Measurements from ENCODE around the gene STAC2. TPM values are rescaled to one million over a fixed set of nuclear protein-coding genes. Genes with fewer than 3 reads are reported as not detected.
A peak's percentile ranks its signal among the peaks of the same experiment; 100 is the strongest.

Gene STAC2
- total and polyA plus RNA-seq, 2 experiments from 2014 or later: not detected

GRCh38 chr17:39183720-39184119 lies 42.0 kb downstream of the STAC2 start:
- no peak overlapping the region for H3K9ac ChIP-seq
- H4K20me1 ChIP-seq (ENCODE audit: insufficient read depth): no peaks in the 10 kb centered on the region
- no peak for DNase-seq
- peaks cover 11% of the 10 kb centered on the region; the same call in 1 of the 2 replicates for H3F3A ChIP-seq (ENCODE audit: insufficient read depth)
- no peak overlapping the region for H3K4me2 ChIP-seq (ENCODE audit: unreplicated experiment)
- in situ Hi-C loops (cut with MboI): no loop called here
- H3K79me2 ChIP-seq (ENCODE audit: insufficient read depth): no peaks in the 10 kb centered on the region
- H3K4me1 ChIP-seq (ENCODE audit: insufficient read depth): peaks cover 1% of the 10 kb centered on the region; the same call in 1 of the 2 replicates
- no peak overlapping the region for H3K4me3 ChIP-seq
- no peak for TF ChIP-seq EZH2 (IDR thresholded peaks at IDR 0.05; ENCODE audit: insufficient read depth, poor library complexity, severe bottlenecking)
- no peak for TF ChIP-seq EZH2phosphoT487 (IDR thresholded peaks at IDR 0.05; ENCODE audit: insufficient read depth, low read depth)
- H2AFZ ChIP-seq: no peak overlapping the region
- H3K9me2 ChIP-seq (ENCODE audit: insufficient read depth): no peaks in the 10 kb centered on the region
- no peaks in the 10 kb centered on the region for H3K27me3 ChIP-seq (replicated peaks; ENCODE audit: insufficient read depth)
- WGBS, 2 experiments (ENCODE audit: low coverage in 1 of 2, low lambda C conversion rate in 2 of 2, missing lambda C conversion rate in 2 of 2): 96 to 97% methylated on average over 10 of the region's 10 CpGs
- H3K36me3 ChIP-seq (ENCODE audit: low read depth): peaks cover 24% of the 10 kb centered on the region; the same call in 1 of the 2 replicates
- no peak overlapping the region for H3K27ac ChIP-seq
- no peaks in the 10 kb centered on the region for H3K9me3 ChIP-seq (ENCODE audit: low read depth)

- no peak overlapping the region for H3K27ac ChIP-seq
- in situ Hi-C loops (cut with MboI): no loop called here
- H3K4me1 ChIP-seq (ENCODE audit: insufficient read depth): peaks cover 8% of the 10 kb centered on the region; the same call in 1 of the 2 replicates
- no peaks in the 10 kb centered on the region for H3K9me3 ChIP-seq (ENCODE audit: low read depth)
- H4K20me1 ChIP-seq (ENCODE audit: insufficient read depth): no peaks in the 10 kb centered on the region
- H3K9ac ChIP-seq: no peak overlapping the region
- TF ChIP-seq EZH2phosphoT487 (IDR thresholded peaks at IDR 0.05; ENCODE audit: insufficient read depth, low read depth) (no peak), EZH2 (IDR thresholded peaks at IDR 0.05; ENCODE audit: insufficient read depth, poor library complexity, severe bottlenecking) (no peak)
- no peak for DNase-seq
- no peaks in the 10 kb centered on the region for H3K79me2 ChIP-seq (ENCODE audit: insufficient read depth)
- H3K9me2 ChIP-seq (ENCODE audit: insufficient read depth): no peaks in the 10 kb centered on the region
- no peak overlapping the region for H3K4me2 ChIP-seq (ENCODE audit: unreplicated experiment)
- H3F3A ChIP-seq (ENCODE audit: insufficient read depth): peaks cover 13% of the 10 kb centered on the region; the same call in 1 of the 2 replicates
- no peak overlapping the region for H3K4me3 ChIP-seq
- no peaks in the 10 kb centered on the region for H3K27me3 ChIP-seq (replicated peaks; ENCODE audit: insufficient read depth)
- peaks cover 20% of the 10 kb centered on the region; the same call in 1 of the 2 replicates for H3K36me3 ChIP-seq (ENCODE audit: low read depth)
- 97% methylated on average over 5 of the region's 5 CpGs for WGBS, 2 experiments (ENCODE audit: low coverage in 1 of 2, low lambda C conversion rate in 2 of 2, missing lambda C conversion rate in 2 of 2)
- H2AFZ ChIP-seq: no peak overlapping the region
Measured at GRCh38 chr17:39183045-39183444, 42.7 kb downstream of the STAC2 start.

- in situ Hi-C loops (cut with MboI): no loop called here
- 78 to 80% methylated on average over 5 of the region's 5 CpGs for WGBS, 2 experiments (ENCODE audit: low coverage in 1 of 2, low lambda C conversion rate in 2 of 2, missing lambda C conversion rate in 2 of 2)
- H3K36me3 ChIP-seq (ENCODE audit: low read depth): peaks cover 25% of the 10 kb centered on the region; the same call in 1 of the 2 replicates
Measured at GRCh38 chr17:39181303-39181702, 44.4 kb downstream of the STAC2 start.

GRCh38 chr17:39178536-39178935 lies 47.2 kb downstream of the STAC2 start:
- no peak overlapping the region for H2AFZ ChIP-seq
- no peaks in the 10 kb centered on the region for H3K9me3 ChIP-seq (ENCODE audit: low read depth)
- 38 to 42% methylated on average over 4 of the region's 4 CpGs for WGBS, 2 experiments (ENCODE audit: low coverage in 1 of 2, low lambda C conversion rate in 2 of 2, missing lambda C conversion rate in 2 of 2)
- in situ Hi-C loops (cut with MboI): no loop called here
- no peak for TF ChIP-seq EZH2 (IDR thresholded peaks at IDR 0.05; ENCODE audit: insufficient read depth, poor library complexity, severe bottlenecking)
- no peak for TF ChIP-seq EZH2phosphoT487 (IDR thresholded peaks at IDR 0.05; ENCODE audit: insufficient read depth, low read depth)
- H3K4me1 ChIP-seq (ENCODE audit: insufficient read depth): peaks cover 8% of the 10 kb centered on the region; the same call in 1 of the 2 replicates
- H4K20me1 ChIP-seq (ENCODE audit: insufficient read depth): no peaks in the 10 kb centered on the region
- H3K27me3 ChIP-seq (replicated peaks; ENCODE audit: insufficient read depth): no peaks in the 10 kb centered on the region
- peak; percentile 70 for DNase-seq
- no peak overlapping the region for H3K9ac ChIP-seq
- peaks cover 23% of the 10 kb centered on the region; the same call in 1 of the 2 replicates for H3K36me3 ChIP-seq (ENCODE audit: low read depth)
- peaks cover 13% of the 10 kb centered on the region; the same call in 1 of the 2 replicates for H3F3A ChIP-seq (ENCODE audit: insufficient read depth)
- no peak overlapping the region for H3K4me2 ChIP-seq (ENCODE audit: unreplicated experiment)
- H3K79me2 ChIP-seq (ENCODE audit: insufficient read depth): no peaks in the 10 kb centered on the region
- H3K9me2 ChIP-seq (ENCODE audit: insufficient read depth): no peaks in the 10 kb centered on the region
- H3K4me3 ChIP-seq: no peak overlapping the region
- H3K27ac ChIP-seq: peak overlapping the region; percentile 58

More at GRCh38 chr17:39181303-39181702, 44.4 kb downstream of the STAC2 start:
- no peaks in the 10 kb centered on the region for H3K27me3 ChIP-seq (replicated peaks; ENCODE audit: insufficient read depth)
- no peaks in the 10 kb centered on the region for H4K20me1 ChIP-seq (ENCODE audit: insufficient read depth)
- no peak overlapping the region for H3K4me3 ChIP-seq
- no peak overlapping the region for H3K9ac ChIP-seq
- H2AFZ ChIP-seq: no peak overlapping the region
- TF ChIP-seq EZH2 (IDR thresholded peaks at IDR 0.05; ENCODE audit: insufficient read depth, poor library complexity, severe bottlenecking): no peak
- no peak for TF ChIP-seq EZH2phosphoT487 (IDR thresholded peaks at IDR 0.05; ENCODE audit: insufficient read depth, low read depth)
- peaks cover 13% of the 10 kb centered on the region; the same call in 1 of the 2 replicates for H3F3A ChIP-seq (ENCODE audit: insufficient read depth)
- no peak for DNase-seq
- no peaks in the 10 kb centered on the region for H3K9me3 ChIP-seq (ENCODE audit: low read depth)
- no peak overlapping the region for H3K27ac ChIP-seq
- H3K79me2 ChIP-seq (ENCODE audit: insufficient read depth): no peaks in the 10 kb centered on the region
- H3K9me2 ChIP-seq (ENCODE audit: insufficient read depth): no peaks in the 10 kb centered on the region
- H3K4me2 ChIP-seq (ENCODE audit: unreplicated experiment): no peak overlapping the region
- H3K4me1 ChIP-seq (ENCODE audit: insufficient read depth): peaks cover 8% of the 10 kb centered on the region; the same call in 1 of the 2 replicates

All from GM23248 (cell line).